GM06990 (cell line): ENCODE results near the gene HYAL2.

Experiments used
- DNase-seq: peaks from one replicate; pipeline ENCODE4 v3.0.0-alpha.2; 2011; ENCODE audit not compliant: insufficient read length; ENCODE audit errors: extremely low read depth
- H3K27me3 ChIP-seq: replicated peaks from 2 replicates; pipeline ENCODE4 v1.6.0; 2011; ENCODE audit warnings: low read length; ENCODE audit not compliant: control insufficient read depth, insufficient read depth
- H3K36me3 ChIP-seq: 2 replicates; pipeline ENCODE4 v1.5.1; 2011; ENCODE audit warnings: low read length; ENCODE audit not compliant: control insufficient read depth, insufficient read depth
- H3K4me3 ChIP-seq: replicated peaks from 2 replicates; pipeline ENCODE4 v1.5.1; 2011; ENCODE audit warnings: low read depth, mild to moderate bottlenecking, control low read depth, low read length
- CTCF ChIP-seq: IDR thresholded peaks from 2 replicates; pipeline ENCODE4 v1.5.1; 2011; ENCODE audit warnings: low read length, control low read depth, mild to moderate bottlenecking, inconsistent platforms; ENCODE audit not compliant: insufficient read depth, poor library complexity, severe bottlenecking

The HYAL2 gene

GRCh38 chr3:50365080-50365841 is 42.7 kb upstream of the HYAL2 start:
- TF ChIP-seq CTCF, result no peak
- H3K27me3 ChIP-seq, result peaks cover 2% of the 10 kb centered on the region
- H3K4me3 ChIP-seq, result peak overlapping the region; percentile 61
- no peaks in the 10 kb centered on the region for H3K36me3 ChIP-seq
- peak; percentile 83 for DNase-seq

- H3K4me3 ChIP-seq, result peak overlapping the region; percentile 61
- DNase-seq, result no peak
- peaks cover 2% of the 10 kb centered on the region for H3K27me3 ChIP-seq
- no peak for TF ChIP-seq CTCF
- no peaks in the 10 kb centered on the region for H3K36me3 ChIP-seq
Measured at GRCh38 chr3:50364573-50365079, 42.1 kb upstream of the HYAL2 start.

GRCh38 chr3:50359760-50360110 is 37.2 kb upstream of the HYAL2 start:
- no peak for TF ChIP-seq CTCF
- Histone ChIP-seq H3K27me3 (no peaks in the 10 kb centered on the region), H3K36me3 (peaks cover 14% of the 10 kb centered on the region), H3K4me3 (peak overlapping the region; percentile 57)
- no peak for DNase-seq

- Histone ChIP-seq H3K27me3 (no peaks in the 10 kb centered on the region), H3K4me3 (peak within 1 kb of the TSS; percentile 82), H3K36me3 (peaks cover 20% of the 10 kb centered on the region)
- TF ChIP-seq CTCF, result no peak
- DNase-seq, result peak; percentile 94
Measured at GRCh38 chr3:50358911-50359759, 36.6 kb upstream of the HYAL2 start, which contains the start of gene TMEM115. TSS of gene TMEM115 (minus strand) at chr3:50359521. CDS start at chr3:50359063, 458 bp downstream.

GRCh38 chr3:50358355-50358910 is 35.9 kb upstream of the HYAL2 start:
- TF ChIP-seq CTCF, result no peak
- Histone ChIP-seq H3K36me3 (peaks cover 25% of the 10 kb centered on the region), H3K4me3 (peak overlapping the region; percentile 82), H3K27me3 (no peaks in the 10 kb centered on the region)
- no peak for DNase-seq
